ENCODE data around the gene QTRT2.

DNA sequence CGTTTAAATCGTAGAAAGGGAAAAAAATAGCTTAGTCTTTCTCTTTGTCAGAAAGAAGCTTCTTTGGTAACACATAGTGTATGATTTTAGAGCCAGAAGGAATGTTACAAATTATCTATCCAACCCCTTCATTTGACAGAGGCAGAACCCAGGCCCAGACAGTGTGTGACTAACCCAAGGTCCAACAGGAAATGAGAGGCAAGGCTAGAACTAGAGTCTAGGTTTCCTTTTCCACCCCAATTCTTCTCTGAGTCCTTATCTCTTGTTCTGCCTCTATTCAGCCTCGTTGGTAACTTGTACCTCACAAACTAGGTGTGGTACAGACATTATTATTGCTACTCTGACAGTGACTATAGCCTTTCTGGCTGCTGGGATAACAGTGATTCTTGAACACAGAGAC is 39.3 kb downstream of the QTRT2 start:
- TF ChIP-seq, protein P1, sequence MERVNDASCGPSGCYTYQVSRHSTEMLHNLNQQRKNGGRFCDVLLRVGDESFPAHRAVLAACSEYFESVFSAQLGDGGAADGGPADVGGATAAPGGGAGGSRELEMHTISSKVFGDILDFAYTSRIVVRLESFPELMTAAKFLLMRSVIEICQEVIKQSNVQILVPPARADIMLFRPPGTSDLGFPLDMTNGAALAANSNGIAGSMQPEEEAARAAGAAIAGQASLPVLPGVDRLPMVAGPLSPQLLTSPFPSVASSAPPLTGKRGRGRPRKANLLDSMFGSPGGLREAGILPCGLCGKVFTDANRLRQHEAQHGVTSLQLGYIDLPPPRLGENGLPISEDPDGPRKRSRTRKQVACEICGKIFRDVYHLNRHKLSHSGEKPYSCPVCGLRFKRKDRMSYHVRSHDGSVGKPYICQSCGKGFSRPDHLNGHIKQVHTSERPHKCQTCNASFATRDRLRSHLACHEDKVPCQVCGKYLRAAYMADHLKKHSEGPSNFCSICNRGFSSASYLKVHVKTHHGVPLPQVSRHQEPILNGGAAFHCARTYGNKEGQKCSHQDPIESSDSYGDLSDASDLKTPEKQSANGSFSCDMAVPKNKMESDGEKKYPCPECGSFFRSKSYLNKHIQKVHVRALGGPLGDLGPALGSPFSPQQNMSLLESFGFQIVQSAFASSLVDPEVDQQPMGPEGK (CRISPR knock-in tag; IDR thresholded peaks at IDR 0.05; ENCODE audit: borderline replicate concordance) = no peak
- TF ChIP-seq CREB5 (CRISPR knock-in tag; IDR thresholded peaks at IDR 0.05; ENCODE audit: low read depth) (no peak), RARB (CRISPR knock-in tag; IDR thresholded peaks at IDR 0.05) (no peak), ZFP3 (CRISPR knock-in tag; IDR thresholded peaks at IDR 0.05) (no peak), BACH2 (CRISPR knock-in tag; IDR thresholded peaks at IDR 0.05; ENCODE audit: borderline replicate concordance) (no peak), SNAI2 (CRISPR knock-in tag; IDR thresholded peaks at IDR 0.05) (no peak), CSRNP3 (CRISPR knock-in tag; IDR thresholded peaks at IDR 0.05) (no peak), PPARA (CRISPR knock-in tag; IDR thresholded peaks at IDR 0.05; ENCODE audit: borderline replicate concordance) (no peak), TOX (CRISPR knock-in tag; IDR thresholded peaks at IDR 0.05; ENCODE audit: borderline replicate concordance) (no peak), ISL1 (CRISPR knock-in tag; IDR thresholded peaks at IDR 0.05) (no peak), ARNTL (CRISPR knock-in tag; IDR thresholded peaks at IDR 0.05; ENCODE audit: borderline replicate concordance, low read depth) (no peak), ZNF8 (CRISPR knock-in tag; IDR thresholded peaks at IDR 0.05) (no peak)
